Measurements from ENCODE around the gene RASGEF1B.

The RASGEF1B gene

DNA sequence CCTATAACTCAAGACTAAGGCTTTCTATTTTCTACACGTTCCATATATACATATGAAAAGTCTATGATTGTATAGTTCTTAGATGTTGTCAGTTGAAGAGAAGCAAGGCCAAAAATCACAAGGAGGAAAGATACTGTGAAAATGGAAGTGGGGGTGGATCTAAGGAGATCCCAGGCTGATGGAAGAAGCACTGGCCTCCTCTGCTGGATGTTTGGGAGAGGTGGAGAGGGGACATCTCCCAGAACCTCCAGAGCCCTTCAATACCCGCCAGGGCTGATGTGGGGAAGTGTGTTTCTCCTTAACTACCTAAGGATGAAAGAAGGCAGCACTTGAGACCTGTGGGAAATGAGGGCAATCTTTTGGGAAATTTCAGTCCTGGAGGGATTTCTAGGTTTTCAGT lies 67.4 kb downstream of the RASGEF1B start:
- H3K9me3 ChIP-seq (ENCODE audit: control insufficient read depth, insufficient read depth, low read length) = no peaks in the 10 kb centered on the region
- H3K4me3 ChIP-seq (ENCODE audit: low read length) = no peak overlapping the region
- no peaks in the 10 kb centered on the region for H3K27me3 ChIP-seq (ENCODE audit: control insufficient read depth, insufficient read depth, low read length)
- no CpG with 5 or more reads among the region's 2 CpGs for WGBS (ENCODE audit: insufficient coverage, insufficient read length)
- H3K27ac ChIP-seq (ENCODE audit: low read length) = no peak overlapping the region
- no peak for DNase-seq (ENCODE audit: low read depth, low spot score)
- no peaks in the 10 kb centered on the region for H3K36me3 ChIP-seq (ENCODE audit: control insufficient read depth, insufficient read depth, low read length)
- H3K4me1 ChIP-seq (ENCODE audit: control insufficient read depth, insufficient read depth, low read length) = no peaks in the 10 kb centered on the region

GRCh38 chr4:81399306-81400086 lies 72.2 kb downstream of the RASGEF1B start:
- no peaks in the 10 kb centered on the region for H3K9me3 ChIP-seq (ENCODE audit: control insufficient read depth, insufficient read depth, low read length)
- no peaks in the 10 kb centered on the region for H3K4me1 ChIP-seq (ENCODE audit: control insufficient read depth, insufficient read depth, low read length)
- no peak for DNase-seq (ENCODE audit: low read depth, low spot score)
- no peak overlapping the region for H3K4me3 ChIP-seq (ENCODE audit: low read length)
- WGBS (ENCODE audit: insufficient coverage, insufficient read length) = 100% methylated on average over 1 of the region's 7 CpGs
- no peaks in the 10 kb centered on the region for H3K27me3 ChIP-seq (ENCODE audit: control insufficient read depth, insufficient read depth, low read length)
- H3K27ac ChIP-seq (ENCODE audit: low read length) = no peak overlapping the region
- no peaks in the 10 kb centered on the region for H3K36me3 ChIP-seq (ENCODE audit: control insufficient read depth, insufficient read depth, low read length)

DNA sequence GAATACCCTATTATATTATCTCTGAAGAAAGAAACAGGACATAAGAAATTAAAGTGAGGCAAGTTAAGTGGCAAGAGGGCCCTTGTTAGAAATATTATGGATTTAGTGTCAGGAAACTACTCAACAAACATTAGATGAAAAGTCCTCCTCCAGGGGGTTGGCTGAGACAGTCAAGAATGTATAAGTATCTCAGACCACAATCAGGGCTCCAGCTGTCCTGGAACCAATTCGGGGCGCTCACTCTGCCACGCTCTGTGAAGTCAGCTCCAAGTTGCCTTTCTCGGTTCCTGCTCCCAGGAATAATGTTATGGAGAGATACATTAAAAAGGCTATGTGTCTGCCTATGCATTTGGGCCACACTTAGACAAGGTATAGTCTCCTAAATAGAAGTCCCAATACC lies 73.3 kb downstream of the RASGEF1B start:
- no peaks in the 10 kb centered on the region for H3K36me3 ChIP-seq (ENCODE audit: control insufficient read depth, insufficient read depth, low read length)
- no peaks in the 10 kb centered on the region for H3K27me3 ChIP-seq (ENCODE audit: control insufficient read depth, insufficient read depth, low read length)
- no peak for DNase-seq (ENCODE audit: low read depth, low spot score)
- no peaks in the 10 kb centered on the region for H3K4me1 ChIP-seq (ENCODE audit: control insufficient read depth, insufficient read depth, low read length)
- WGBS (ENCODE audit: insufficient coverage, insufficient read length) = no CpG with 5 or more reads among the region's 4 CpGs
- H3K27ac ChIP-seq (ENCODE audit: low read length) = no peak overlapping the region
- H3K4me3 ChIP-seq (ENCODE audit: low read length) = no peak overlapping the region
- H3K9me3 ChIP-seq (ENCODE audit: control insufficient read depth, insufficient read depth, low read length) = no peaks in the 10 kb centered on the region

GRCh38 chr4:81397635-81398034 lies 74.1 kb downstream of the RASGEF1B start:
- no peaks in the 10 kb centered on the region for H3K9me3 ChIP-seq (ENCODE audit: control insufficient read depth, insufficient read depth, low read length)
- no peak for DNase-seq (ENCODE audit: low read depth, low spot score)
- H3K36me3 ChIP-seq (ENCODE audit: control insufficient read depth, insufficient read depth, low read length) = no peaks in the 10 kb centered on the region
- no peak overlapping the region for H3K4me3 ChIP-seq (ENCODE audit: low read length)
- no peaks in the 10 kb centered on the region for H3K27me3 ChIP-seq (ENCODE audit: control insufficient read depth, insufficient read depth, low read length)
- no peaks in the 10 kb centered on the region for H3K4me1 ChIP-seq (ENCODE audit: control insufficient read depth, insufficient read depth, low read length)
- no CpG with 5 or more reads among the region's 3 CpGs for WGBS (ENCODE audit: insufficient coverage, insufficient read length)
- H3K27ac ChIP-seq (ENCODE audit: low read length) = no peak overlapping the region

DNA sequence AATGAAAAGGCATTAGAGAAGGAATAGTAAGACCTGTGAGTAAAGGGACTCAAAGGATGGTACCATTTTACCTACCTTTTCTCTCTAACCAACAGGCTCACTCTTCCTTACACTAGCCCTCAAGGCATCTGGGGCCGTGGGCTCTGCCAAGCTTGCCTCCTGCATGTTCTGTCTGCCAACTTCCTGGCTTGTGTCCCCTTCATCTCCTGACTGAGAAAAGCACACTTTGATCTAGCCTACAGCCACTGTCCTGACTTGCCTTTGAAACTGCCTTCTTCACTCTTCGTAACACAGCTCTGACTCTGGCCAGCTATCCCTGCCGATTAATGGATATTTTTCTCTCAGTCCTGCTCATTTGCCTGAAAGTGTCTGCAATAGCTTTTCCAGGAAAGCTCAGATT lies 76.5 kb downstream of the RASGEF1B start:
- no peak for DNase-seq (ENCODE audit: low read depth, low spot score)
- WGBS (ENCODE audit: insufficient coverage, insufficient read length) = no CpG with 5 or more reads among the region's 3 CpGs
- no peak overlapping the region for H3K4me3 ChIP-seq (ENCODE audit: low read length)

DNA sequence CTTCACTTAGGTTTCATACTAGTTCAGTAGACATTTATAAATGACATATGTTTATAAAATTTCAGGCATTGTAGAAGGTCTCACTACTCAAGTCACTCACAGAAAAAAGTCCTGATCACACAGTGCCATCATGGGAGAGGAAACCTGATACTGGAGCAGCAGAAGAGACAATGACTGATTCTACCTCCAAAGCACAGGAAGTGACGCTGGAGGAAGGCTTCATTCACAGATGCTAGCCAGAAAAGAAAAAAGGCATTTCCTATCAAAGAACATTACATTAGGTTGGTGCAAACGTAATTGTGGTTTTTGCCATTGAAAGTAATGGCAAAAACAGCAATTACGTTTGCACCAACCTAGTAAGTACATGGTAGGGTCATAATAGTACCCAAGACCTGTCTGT lies 79.5 kb downstream of the RASGEF1B start:
- Histone ChIP-seq H3K4me1 (ENCODE audit: control insufficient read depth, insufficient read depth, low read length) (no peaks in the 10 kb centered on the region; the same call in 1 of the 2 replicates), H3K4me3 (ENCODE audit: low read length) (no peak overlapping the region), H3K27ac (ENCODE audit: low read length) (no peak overlapping the region), H3K36me3 (ENCODE audit: control insufficient read depth, insufficient read depth, low read length) (no peaks in the 10 kb centered on the region), H3K27me3 (ENCODE audit: control insufficient read depth, insufficient read depth, low read length) (no peaks in the 10 kb centered on the region), H3K9me3 (ENCODE audit: control insufficient read depth, insufficient read depth, low read length) (no peaks in the 10 kb centered on the region)
- no CpG with 5 or more reads among the region's 3 CpGs for WGBS (ENCODE audit: insufficient coverage, insufficient read length)
- no peak for DNase-seq (ENCODE audit: low read depth, low spot score)

More for the DNA sequence above, 76.5 kb downstream of the RASGEF1B start:
- no peaks in the 10 kb centered on the region for H3K27me3 ChIP-seq (ENCODE audit: control insufficient read depth, insufficient read depth, low read length)
- no peaks in the 10 kb centered on the region; the same call in 1 of the 2 replicates for H3K4me1 ChIP-seq (ENCODE audit: control insufficient read depth, insufficient read depth, low read length)
- H3K9me3 ChIP-seq (ENCODE audit: control insufficient read depth, insufficient read depth, low read length) = no peaks in the 10 kb centered on the region
- H3K27ac ChIP-seq (ENCODE audit: low read length) = no peak overlapping the region
- H3K36me3 ChIP-seq (ENCODE audit: control insufficient read depth, insufficient read depth, low read length) = no peaks in the 10 kb centered on the region

DNA sequence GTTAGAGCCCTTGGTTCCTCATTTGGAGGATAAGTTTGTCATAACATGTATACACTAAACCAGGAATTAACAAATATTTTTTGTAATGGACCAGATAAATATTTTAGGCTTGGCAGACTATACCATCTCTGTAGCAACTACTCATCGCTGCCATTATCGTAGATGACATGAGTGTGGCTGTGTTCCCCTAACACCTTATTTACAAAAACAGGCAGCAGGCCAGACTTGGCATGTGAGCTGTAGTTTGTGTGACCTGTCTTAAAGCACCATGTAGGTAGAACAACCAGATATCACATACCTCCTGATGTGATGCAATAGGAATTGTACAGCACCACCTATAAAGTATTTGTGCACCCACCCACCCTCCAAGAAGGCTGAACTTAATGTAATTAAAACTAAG lies 82.0 kb downstream of the RASGEF1B start:
- no CpG with 5 or more reads among the region's 2 CpGs for WGBS (ENCODE audit: insufficient coverage, insufficient read length)
- Histone ChIP-seq H3K27me3 (ENCODE audit: control insufficient read depth, insufficient read depth, low read length) (no peaks in the 10 kb centered on the region), H3K36me3 (ENCODE audit: control insufficient read depth, insufficient read depth, low read length) (no peaks in the 10 kb centered on the region), H3K9me3 (ENCODE audit: control insufficient read depth, insufficient read depth, low read length) (no peaks in the 10 kb centered on the region), H3K4me3 (ENCODE audit: low read length) (no peak overlapping the region), H3K4me1 (ENCODE audit: control insufficient read depth, insufficient read depth, low read length) (no peaks in the 10 kb centered on the region; the same call in 1 of the 2 replicates), H3K27ac (ENCODE audit: low read length) (no peak overlapping the region)
- DNase-seq (ENCODE audit: low read depth, low spot score) = no peak

- no CpG with 5 or more reads among the region's 2 CpGs for WGBS (ENCODE audit: insufficient coverage, insufficient read length)
- Histone ChIP-seq H3K9me3 (ENCODE audit: control insufficient read depth, insufficient read depth, low read length) (no peaks in the 10 kb centered on the region), H3K27ac (ENCODE audit: low read length) (no peak overlapping the region), H3K36me3 (ENCODE audit: control insufficient read depth, insufficient read depth, low read length) (no peaks in the 10 kb centered on the region), H3K4me3 (ENCODE audit: low read length) (no peak overlapping the region), H3K27me3 (ENCODE audit: control insufficient read depth, insufficient read depth, low read length) (no peaks in the 10 kb centered on the region), H3K4me1 (ENCODE audit: control insufficient read depth, insufficient read depth, low read length) (no peaks in the 10 kb centered on the region)
- no peak for DNase-seq (ENCODE audit: low read depth, low spot score)
Observed at GRCh38 chr4:81380437-81380836, 91.3 kb downstream of the RASGEF1B start.

DNA sequence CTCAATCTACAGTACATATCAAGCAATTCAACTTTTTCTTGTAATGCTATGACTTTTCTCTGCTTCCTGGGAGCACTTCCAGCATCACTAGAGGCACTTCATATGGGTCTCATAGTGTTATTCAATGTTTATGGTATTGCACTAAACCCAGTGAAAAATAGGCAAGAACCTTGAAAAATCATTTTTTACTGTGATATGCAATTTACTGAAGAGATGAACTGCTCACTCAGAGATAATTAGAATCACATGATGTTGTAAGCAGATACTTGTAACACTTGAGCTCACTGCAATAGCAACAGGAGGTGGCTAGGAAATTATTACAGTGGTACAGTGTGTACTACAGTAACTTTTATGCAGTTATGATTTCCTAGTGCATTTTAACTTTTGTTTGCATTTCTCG lies 93.3 kb downstream of the RASGEF1B start:
- Histone ChIP-seq H3K36me3 (ENCODE audit: control insufficient read depth, insufficient read depth, low read length) (no peaks in the 10 kb centered on the region), H3K27me3 (ENCODE audit: control insufficient read depth, insufficient read depth, low read length) (no peaks in the 10 kb centered on the region), H3K4me1 (ENCODE audit: control insufficient read depth, insufficient read depth, low read length) (no peaks in the 10 kb centered on the region), H3K27ac (ENCODE audit: low read length) (no peak overlapping the region), H3K9me3 (ENCODE audit: control insufficient read depth, insufficient read depth, low read length) (no peaks in the 10 kb centered on the region), H3K4me3 (ENCODE audit: low read length) (no peak overlapping the region)
- no peak for DNase-seq (ENCODE audit: low read depth, low spot score)
- no CpG with 5 or more reads among the region's 1 CpG for WGBS (ENCODE audit: insufficient coverage, insufficient read length)

DNA sequence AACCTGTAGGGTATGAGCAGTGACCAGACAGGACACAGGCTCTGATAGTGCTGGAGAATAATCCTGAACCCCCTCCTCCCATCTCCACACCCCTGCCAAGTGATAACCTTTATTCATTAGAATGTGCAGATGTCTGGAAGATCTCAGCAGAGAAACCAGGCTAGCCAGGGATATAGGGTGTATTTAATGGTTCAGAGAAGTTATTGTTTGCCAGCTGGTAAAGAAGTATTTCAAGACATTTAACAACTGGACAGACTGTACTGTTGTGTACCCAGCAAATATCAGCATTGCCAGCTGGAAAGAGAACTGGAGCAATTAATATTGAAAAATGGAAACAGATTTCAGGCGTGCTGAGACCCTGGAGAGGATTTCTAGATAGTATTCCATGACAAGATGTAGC lies 94.5 kb downstream of the RASGEF1B start:
- H3K4me1 ChIP-seq (ENCODE audit: control insufficient read depth, insufficient read depth, low read length) = no peaks in the 10 kb centered on the region
- no CpG with 5 or more reads among the region's 1 CpG for WGBS (ENCODE audit: insufficient coverage, insufficient read length)
- no peaks in the 10 kb centered on the region for H3K27me3 ChIP-seq (ENCODE audit: control insufficient read depth, insufficient read depth, low read length)
- no peak overlapping the region for H3K4me3 ChIP-seq (ENCODE audit: low read length)
- H3K9me3 ChIP-seq (ENCODE audit: control insufficient read depth, insufficient read depth, low read length) = no peaks in the 10 kb centered on the region
- H3K27ac ChIP-seq (ENCODE audit: low read length) = no peak overlapping the region
- no peak for DNase-seq (ENCODE audit: low read depth, low spot score)
- H3K36me3 ChIP-seq (ENCODE audit: control insufficient read depth, insufficient read depth, low read length) = no peaks in the 10 kb centered on the region

DNA sequence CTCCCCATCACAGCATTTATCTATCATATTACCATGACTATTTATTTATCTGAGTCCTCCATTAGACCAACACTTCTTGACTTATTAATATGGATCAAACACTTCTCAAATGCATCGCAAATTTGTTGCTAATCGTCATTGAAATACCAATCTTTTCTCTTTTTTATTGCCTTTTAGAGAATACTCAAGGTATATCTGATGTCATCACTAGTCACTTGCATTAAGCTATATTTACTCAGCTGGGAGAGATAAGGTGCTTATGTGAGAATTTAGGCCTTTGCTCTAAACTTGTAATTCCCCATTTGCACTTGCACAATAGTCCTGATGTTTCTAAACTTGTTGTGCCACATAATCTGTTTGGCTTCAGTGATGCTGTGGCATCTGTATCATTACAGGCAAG lies 95.0 kb downstream of the RASGEF1B start:
- Histone ChIP-seq H3K9me3 (ENCODE audit: control insufficient read depth, insufficient read depth, low read length) (no peaks in the 10 kb centered on the region), H3K4me1 (ENCODE audit: control insufficient read depth, insufficient read depth, low read length) (no peaks in the 10 kb centered on the region), H3K27me3 (ENCODE audit: control insufficient read depth, insufficient read depth, low read length) (no peaks in the 10 kb centered on the region), H3K27ac (ENCODE audit: low read length) (no peak overlapping the region), H3K4me3 (ENCODE audit: low read length) (no peak overlapping the region), H3K36me3 (ENCODE audit: control insufficient read depth, insufficient read depth, low read length) (no peaks in the 10 kb centered on the region)
- WGBS (ENCODE audit: insufficient coverage, insufficient read length) = no CpG with 5 or more reads among the region's 2 CpGs
- no peak for DNase-seq (ENCODE audit: low read depth, low spot score)

All from iPS DF 6.9 (cell line).